ENCODE data around the gene BARHL1. TPM values are rescaled to one million over a fixed set of nuclear protein-coding genes. Genes with fewer than 3 reads are reported as not detected.

The BARHL1 gene
- total and polyA plus RNA-seq, 9 of the 15 experiments (the other 6 are each of a cell fraction or from before 2014, with no cell fraction given) = not detected

GRCh38 chr9:132590037-132590317 is 7.6 kb downstream of the BARHL1 start:
- Histone ChIP-seq H3K36me3 (ENCODE audit: control insufficient read depth, insufficient read depth, low read length) (peaks cover 13% of the 10 kb centered on the region; the same call in 1 of the 3 replicates), H3K9ac (ENCODE audit: insufficient read depth in 1 of 2, low read depth in 2 of 2, low read length in 2 of 2) (no peak overlapping the region), H3K27ac (ENCODE audit: extremely low read depth, low read depth, low read length) (no peak overlapping the region), H3K4me2 (ENCODE audit: insufficient read depth, low read length) (no peak overlapping the region), H3K27me3 (ENCODE audit: control insufficient read depth in 2 of 2, insufficient read depth in 2 of 2, low read length in 2 of 2) (peaks cover 9 to 25% of the 10 kb centered on the region in 2 experiments; a peak in 4 of 5 replicates), H3K79me2 (ENCODE audit: control insufficient read depth, insufficient read depth, low read length) (no peaks in the 10 kb centered on the region), H4K20me1 (replicated peaks; ENCODE audit: control insufficient read depth, insufficient read depth, low read length) (0 out of 2 replicates have a peak, but pooled peaks cover 3% of the 10 kb centered on the region), H3K9me1 (ENCODE audit: control insufficient read depth, insufficient read depth, low read length) (no peaks in the 10 kb centered on the region), H3K9me3 (replicated peaks; ENCODE audit: control insufficient read depth, insufficient read depth, low read depth, low read length) (no peaks in the 10 kb centered on the region), H2AFZ (ENCODE audit: low read depth, low read length) (no peak overlapping the region), H3K4me1 (replicated peaks in 1 of 2; ENCODE audit: control insufficient read depth in 2 of 2, insufficient read depth in 2 of 2, low read length in 2 of 2) (peaks cover 0 to 5% of the 10 kb centered on the region in 2 experiments; a peak in 2 of 5 replicates), H3K4me3 (no peak overlapping the region)
- DNase-seq (ENCODE audit: extremely low read depth in 1 of 4, low spot score in 3 of 4) (no peak), FAIRE-seq (no peak), ATAC-seq (no peak)
- intact Hi-C loops (cut with micrococcal nuclease) (no loop called here), in situ Hi-C loops (cut with MboI) (no loop called here)
- CTCF ChIA-PET (ENCODE audit: low intra/inter-chr PET ratio) = no interaction called here
- 85% methylated on average over 4 of the region's 17 CpGs for WGBS (ENCODE audit: insufficient coverage, low coverage, missing lambda C conversion rate)
- BruUV-seq (replicated peaks) = no TSS peak
- POLR2A ChIA-PET = no interaction called here
- no peak for TF ChIP-seq CBX8 (IDR thresholded peaks at IDR 0.05; ENCODE audit: borderline replicate concordance, extremely low read depth, low read depth, low read length, poor library complexity, severe bottlenecking)
- TF ChIP-seq POLR2B (IDR thresholded peaks at IDR 0.05; ENCODE audit: low read depth, partially characterized antibody) = no peak
- no peak for TF ChIP-seq ZNF277 (CRISPR knock-in tag; IDR thresholded peaks at IDR 0.05; ENCODE audit: borderline replicate concordance)
- no peak for TF ChIP-seq ZBTB49 (CRISPR knock-in tag; IDR thresholded peaks at IDR 0.05; ENCODE audit: borderline replicate concordance)
- no peak for TF ChIP-seq TEAD4 (IDR thresholded peaks at IDR 0.05; ENCODE audit: low read length)
- TF ChIP-seq TEAD4 (CRISPR knock-in tag; IDR thresholded peaks at IDR 0.05; ENCODE audit: borderline replicate concordance) = no peak
- TF ChIP-seq PRMT5 (CRISPR knock-in tag; IDR thresholded peaks at IDR 0.05) = no peak
- TF ChIP-seq RBM39 (optimal IDR thresholded peaks at IDR 0.05; ENCODE audit: low read depth, low read length) = no peak
- no peak for TF ChIP-seq FOXK1 (CRISPR knock-in tag; IDR thresholded peaks at IDR 0.05; ENCODE audit: borderline replicate concordance)
- TF ChIP-seq SMARCE1 (IDR thresholded peaks at IDR 0.05) = no peak
- TF ChIP-seq ZNF57 (CRISPR knock-in tag; IDR thresholded peaks at IDR 0.05) = no peak
- TF ChIP-seq ZNF124 (CRISPR knock-in tag; IDR thresholded peaks at IDR 0.05) = no peak
- TF ChIP-seq NR0B1 (IDR thresholded peaks at IDR 0.05; ENCODE audit: partially characterized antibody) = no peak
- TF ChIP-seq MBD2 (IDR thresholded peaks at IDR 0.05; ENCODE audit: borderline replicate concordance, low read depth) = no peak
- no peak for TF ChIP-seq RFX1 (IDR thresholded peaks at IDR 0.05)
- TF ChIP-seq HCFC1 (IDR thresholded peaks at IDR 0.05; ENCODE audit: low read depth, low read length) = no peak
- no peak for TF ChIP-seq CHD4 (IDR thresholded peaks at IDR 0.05; ENCODE audit: insufficient read depth, insufficient replicate concordance, low read depth, low read length, poor library complexity, severe bottlenecking)
- no peak for TF ChIP-seq ELF4 (CRISPR knock-in tag; IDR thresholded peaks at IDR 0.05)
- no peak for TF ChIP-seq ZNF384 (IDR thresholded peaks at IDR 0.05; ENCODE audit: low read depth, low read length)

Measured in K562 (cell line).